Ovary (tissue), 3 donors: ENCODE measurements around the gene BRD7.

Experiments
- EP300 ChIP-seq: sonication (generic); formaldehyde crosslinking; IDR thresholded peaks from one replicate; pipeline ENCODE4 v1.6.1; 2017; ENCODE audit warnings: antibody characterized with exemption
- POLR2A ChIP-seq: fragments of 450-650 bp; IDR thresholded peaks from one replicate; pipeline ENCODE4 v1.6.1; 2017; ENCODE audit warnings: antibody characterized with exemption, mild to moderate bottlenecking, moderate library complexity
- TF ChIP-seq, protein P1 (sequence below), 3 donors: fragments of 450-650 bp in 2 of 3; fragments of 200-600 bp in 1 of 3; IDR thresholded peaks; one replicate each; pipeline versions ENCODE4 v1.5.1 to v1.8.0; 2016 to 2022; ENCODE audit warnings: antibody characterized with exemption in 3 of 3, mild to moderate bottlenecking in 1 of 3
- donor health status: DM: no; HTN: no; CAD: no.

DNA sequence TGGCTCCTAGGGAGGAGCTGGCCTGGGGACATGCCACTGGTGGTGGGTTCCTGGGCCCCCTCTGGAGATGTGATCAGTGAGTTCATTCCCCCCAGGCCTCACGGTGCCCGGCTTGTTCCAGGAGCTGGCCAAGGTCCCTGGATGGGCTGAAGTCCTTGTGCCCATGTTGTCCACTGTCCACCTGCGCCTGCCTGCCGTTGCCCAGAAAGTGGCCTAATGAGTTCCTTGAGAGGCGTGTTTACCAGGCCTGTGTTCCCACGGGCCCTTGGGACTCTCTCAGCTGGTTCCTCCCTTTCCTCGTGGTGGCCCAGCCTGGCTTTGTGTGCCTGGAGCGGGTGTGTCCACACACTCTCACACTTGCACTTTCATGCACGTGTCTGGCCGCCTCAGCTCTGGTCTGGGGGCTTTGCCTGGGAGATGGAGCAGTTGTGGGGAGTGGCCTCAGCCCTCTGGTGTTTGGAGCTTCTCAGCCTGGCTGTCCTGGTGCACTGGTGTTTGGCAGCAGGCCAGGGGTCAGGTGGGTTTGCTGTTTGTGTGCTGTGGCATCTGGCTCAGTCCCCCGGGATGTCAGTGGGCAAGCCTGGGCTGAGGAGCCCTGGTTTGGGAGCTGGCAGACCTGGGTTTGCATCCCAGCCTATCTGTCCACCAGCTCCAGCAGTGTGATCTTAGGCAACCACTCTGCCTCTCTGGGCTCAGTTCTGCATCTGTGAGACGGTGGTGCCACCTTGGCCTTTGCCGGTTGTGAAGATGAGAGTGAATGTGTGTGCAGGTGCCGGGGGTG, 84.5 kb downstream of the BRD7 start:
- TF ChIP-seq, protein P1, sequence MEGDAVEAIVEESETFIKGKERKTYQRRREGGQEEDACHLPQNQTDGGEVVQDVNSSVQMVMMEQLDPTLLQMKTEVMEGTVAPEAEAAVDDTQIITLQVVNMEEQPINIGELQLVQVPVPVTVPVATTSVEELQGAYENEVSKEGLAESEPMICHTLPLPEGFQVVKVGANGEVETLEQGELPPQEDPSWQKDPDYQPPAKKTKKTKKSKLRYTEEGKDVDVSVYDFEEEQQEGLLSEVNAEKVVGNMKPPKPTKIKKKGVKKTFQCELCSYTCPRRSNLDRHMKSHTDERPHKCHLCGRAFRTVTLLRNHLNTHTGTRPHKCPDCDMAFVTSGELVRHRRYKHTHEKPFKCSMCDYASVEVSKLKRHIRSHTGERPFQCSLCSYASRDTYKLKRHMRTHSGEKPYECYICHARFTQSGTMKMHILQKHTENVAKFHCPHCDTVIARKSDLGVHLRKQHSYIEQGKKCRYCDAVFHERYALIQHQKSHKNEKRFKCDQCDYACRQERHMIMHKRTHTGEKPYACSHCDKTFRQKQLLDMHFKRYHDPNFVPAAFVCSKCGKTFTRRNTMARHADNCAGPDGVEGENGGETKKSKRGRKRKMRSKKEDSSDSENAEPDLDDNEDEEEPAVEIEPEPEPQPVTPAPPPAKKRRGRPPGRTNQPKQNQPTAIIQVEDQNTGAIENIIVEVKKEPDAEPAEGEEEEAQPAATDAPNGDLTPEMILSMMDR (IDR thresholded peaks at IDR 0.05) = no peak
- no peak for TF ChIP-seq POLR2A
- no peak for TF ChIP-seq EP300
